ENCODE results near the gene MESD.

GRCh38 chr15:81002331-81003096, 12.9 kb upstream of the MESD start:
- TF ChIP-seq CTCF (IDR thresholded peaks at IDR 0.05) (no peak), POLR2A (IDR thresholded peaks at IDR 0.05) (no peak)

Measured in Peyer's patch (tissue), 4 donors.